Lung (tissue), 12 donors: ENCODE data around the gene ACY1. TPM values are rescaled to one million over a fixed set of nuclear protein-coding genes. Genes with fewer than 3 reads are reported as not detected.
A peak's percentile ranks its signal among the peaks of the same experiment; 100 is the strongest.

Source experiments
- ATAC-seq: fragments of 200-7000 bp; cut with Tn5 transposase; one replicate; pipeline ENCODE4 v1.9.1; 2020; ENCODE audit warnings: moderate number of reproducible peaks; ENCODE audit not compliant: insufficient read depth, low FRiP score
- DNase-seq, 3 donors: peaks; one replicate each; pipeline ENCODE4 v3.0.0-alpha.2; 2013 to 2017
- H3K27ac ChIP-seq, 2 donors: one replicate each; pipeline ENCODE4 v1.5.1; 2013; ENCODE audit warnings: mild to moderate bottlenecking in 2 of 2, moderate library complexity in 2 of 2, control low read depth in 1 of 2, inconsistent platforms in 1 of 2, low read depth in 1 of 2, low read length in 1 of 2
- H3K27me3 ChIP-seq, 3 donors: one replicate each; pipeline ENCODE4 v1.5.1; 2013; ENCODE audit warnings: low read length in 2 of 3; ENCODE audit not compliant: control insufficient read depth in 3 of 3, insufficient read depth in 3 of 3
- H3K36me3 ChIP-seq, 4 donors: one replicate each; pipeline ENCODE4 v1.5.1; 2013; ENCODE audit warnings: low read length in 4 of 4, mild to moderate bottlenecking in 1 of 4, moderate library complexity in 1 of 4; ENCODE audit not compliant: control insufficient read depth in 4 of 4, insufficient read depth in 4 of 4
- H3K4me1 ChIP-seq, 5 donors: one replicate each; pipeline ENCODE4 v1.5.1; 2013; ENCODE audit warnings: low read length in 5 of 5, mild to moderate bottlenecking in 2 of 5, moderate library complexity in 1 of 5; ENCODE audit not compliant: control insufficient read depth in 5 of 5, insufficient read depth in 5 of 5
- H3K4me3 ChIP-seq: one replicate; pipeline ENCODE4 v1.5.1; 2013; ENCODE audit warnings: mild to moderate bottlenecking, control low read depth, moderate library complexity
- H3K9ac ChIP-seq, 2 donors: one replicate each; pipeline ENCODE4 v1.5.1; 2013; ENCODE audit warnings: low read length in 2 of 2, control low read depth in 1 of 2; ENCODE audit not compliant: insufficient read depth in 1 of 2
- H3K9me3 ChIP-seq, 4 donors: one replicate each; pipeline ENCODE4 v1.5.1; 2013; ENCODE audit warnings: low read length in 3 of 4, mild to moderate bottlenecking in 1 of 4, moderate library complexity in 1 of 4; ENCODE audit not compliant: control insufficient read depth in 4 of 4, insufficient read depth in 3 of 4
- WGBS, 2 donors: extraction: QIAGEN DNeasy Blood & Tissue Kit; methylation state at CpG; one replicate each; pipeline ENCODE4 v1.1.7; 2013; 5-methylcytosine and 5-hydroxymethylcytosine counted together
- polyA plus RNA-seq, 2 donors: library from polyadenylated mRNA; stranded (reverse); fragments of 200-250 nt; gene quantifications; one replicate each; pipeline ENCODE4 v1.2.1, GENCODE V29; 2013
- total RNA-seq, 2 donors: library from RNA; depleted of rRNA in 1 of 2; stranded (reverse); fragments of >200 nt in 1 of 2; gene quantifications; one replicate each; pipeline ENCODE4 v1.2.1, GENCODE V29; 2014 to 2021
- TF ChIP-seq, protein P1 (sequence below): IDR thresholded peaks from 2 replicates; pipeline ENCODE4 v1.5.1; 2012; ENCODE audit warnings: mild to moderate bottlenecking; ENCODE audit errors: control extremely low read depth, extremely low read depth
- donor health status: control.
- donor health status: control.
- donor health status: Bipolar disorder and iron deficiency.
- donor health status: healthy.
- donor health status: DM: yes; HTN: yes; CAD: no.

The ACY1 gene
- total and polyA plus RNA-seq, 4 donors, result 19.6 to 52.6 (median 39.0) TPM

GRCh38 chr3:51977446-51978142 lies 5.7 kb upstream of the ACY1 start:
- peaks cover 0 to 8% (median 3%) of the 10 kb centered on the region in 4 donors for H3K36me3 ChIP-seq
- no peaks in the 10 kb centered on the region for H3K9me3 ChIP-seq
- no peak overlapping the region for H3K27ac ChIP-seq
- WGBS, 2 donors, result 84 to 85% methylated on average over 9 of the region's 9 CpGs
- DNase-seq (no peak), ATAC-seq (no peak)
- H3K4me3 ChIP-seq, result no peak overlapping the region
- H3K27me3 ChIP-seq, result no peaks in the 10 kb centered on the region
- TF ChIP-seq, protein P1, sequence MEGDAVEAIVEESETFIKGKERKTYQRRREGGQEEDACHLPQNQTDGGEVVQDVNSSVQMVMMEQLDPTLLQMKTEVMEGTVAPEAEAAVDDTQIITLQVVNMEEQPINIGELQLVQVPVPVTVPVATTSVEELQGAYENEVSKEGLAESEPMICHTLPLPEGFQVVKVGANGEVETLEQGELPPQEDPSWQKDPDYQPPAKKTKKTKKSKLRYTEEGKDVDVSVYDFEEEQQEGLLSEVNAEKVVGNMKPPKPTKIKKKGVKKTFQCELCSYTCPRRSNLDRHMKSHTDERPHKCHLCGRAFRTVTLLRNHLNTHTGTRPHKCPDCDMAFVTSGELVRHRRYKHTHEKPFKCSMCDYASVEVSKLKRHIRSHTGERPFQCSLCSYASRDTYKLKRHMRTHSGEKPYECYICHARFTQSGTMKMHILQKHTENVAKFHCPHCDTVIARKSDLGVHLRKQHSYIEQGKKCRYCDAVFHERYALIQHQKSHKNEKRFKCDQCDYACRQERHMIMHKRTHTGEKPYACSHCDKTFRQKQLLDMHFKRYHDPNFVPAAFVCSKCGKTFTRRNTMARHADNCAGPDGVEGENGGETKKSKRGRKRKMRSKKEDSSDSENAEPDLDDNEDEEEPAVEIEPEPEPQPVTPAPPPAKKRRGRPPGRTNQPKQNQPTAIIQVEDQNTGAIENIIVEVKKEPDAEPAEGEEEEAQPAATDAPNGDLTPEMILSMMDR, result no peak
- H3K9ac ChIP-seq, result no peak overlapping the region
- H3K4me1 ChIP-seq, result peaks cover 0 to 26% (median 14%) of the 10 kb centered on the region in 5 donors

DNA sequence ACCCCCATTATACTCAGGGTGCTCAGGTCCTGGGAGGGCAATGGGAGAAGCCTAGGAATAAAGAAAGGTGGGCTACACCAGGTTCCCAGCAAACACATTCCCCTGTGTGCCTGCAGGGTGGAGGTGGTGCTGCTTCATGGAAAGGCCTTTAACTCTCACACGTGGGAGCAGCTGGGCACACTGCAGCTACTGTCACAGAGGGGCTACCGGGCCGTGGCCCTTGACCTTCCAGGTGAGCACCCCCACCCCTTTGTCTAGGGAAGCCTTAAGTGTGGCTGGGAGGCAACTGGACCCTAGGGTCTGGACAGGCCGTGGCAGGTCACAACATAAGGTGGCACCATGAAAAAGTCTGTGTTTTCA lies 5.2 kb upstream of the ACY1 start:
- DNase-seq, result no peak
- no peak for ATAC-seq
- Histone ChIP-seq H3K27ac (no peak overlapping the region), H3K4me1 (peaks cover 0 to 28% (median 16%) of the 10 kb centered on the region in 5 donors), H3K9me3 (no peaks in the 10 kb centered on the region), H3K27me3 (no peaks in the 10 kb centered on the region), H3K36me3 (peaks cover 0 to 8% (median 3%) of the 10 kb centered on the region in 4 donors), H3K4me3 (no peak overlapping the region), H3K9ac (no peak overlapping the region)
- 80 to 88% methylated on average over 4 of the region's 4 CpGs for WGBS, 2 donors
- TF ChIP-seq, protein P1, result no peak

- H3K27ac ChIP-seq, result peak overlapping the region in 1 of 2 donors; percentile 56
- WGBS, 2 donors, result 96 to 97% methylated on average over 10 of the region's 10 CpGs
- no peak overlapping the region for H3K4me3 ChIP-seq
- DNase-seq, result no peak
- H3K9ac ChIP-seq, result no peak overlapping the region
- TF ChIP-seq, protein P1, result no peak
- no peak for ATAC-seq
- peaks cover 0 to 8% (median 3%) of the 10 kb centered on the region in 4 donors for H3K36me3 ChIP-seq
- H3K27me3 ChIP-seq, result no peaks in the 10 kb centered on the region
- peaks cover 4 to 30% (median 13%) of the 10 kb centered on the region in 5 donors for H3K4me1 ChIP-seq
- H3K9me3 ChIP-seq, result no peaks in the 10 kb centered on the region
Measured at GRCh38 chr3:51980253-51980652, 3.1 kb upstream of the ACY1 start.
